ENCODE data around the gene CBX3. TPM values are rescaled to one million over a fixed set of nuclear protein-coding genes. Genes with fewer than 3 reads are reported as not detected.

Gene CBX3
- total RNA-seq, 1 experiment from 2014 or later: 232 TPM

DNA sequence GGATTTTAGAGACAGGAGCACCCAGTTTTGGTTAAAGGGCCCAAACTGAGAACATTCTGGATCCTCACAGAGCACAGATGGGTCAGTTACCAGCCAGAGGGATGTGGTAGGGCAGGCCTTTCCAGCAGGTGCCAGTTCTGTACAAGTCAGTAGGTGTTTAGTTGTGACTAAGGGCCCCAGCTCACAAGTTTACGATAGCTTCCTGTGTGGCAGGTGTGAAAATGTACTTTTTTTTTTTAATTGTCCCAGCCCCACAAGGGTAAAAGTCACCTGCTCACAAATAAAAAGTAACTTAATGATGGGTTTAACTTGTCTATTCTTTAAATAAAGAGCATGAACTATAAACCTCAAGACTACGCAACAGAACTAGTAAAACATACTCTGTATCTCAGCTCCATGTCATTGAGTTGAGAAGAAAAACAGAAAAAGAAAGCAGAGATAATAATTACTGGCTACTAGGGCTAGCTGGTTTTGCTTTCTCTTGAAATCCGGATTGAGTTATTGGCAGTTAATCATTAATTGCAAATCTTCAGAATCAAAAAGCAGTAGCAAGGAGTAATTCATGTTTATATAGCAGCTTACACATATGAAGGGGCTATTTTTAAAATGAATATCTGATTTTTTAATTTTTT is 34.1 kb upstream of the CBX3 start (continued):
- TF ChIP-seq, protein P1, sequence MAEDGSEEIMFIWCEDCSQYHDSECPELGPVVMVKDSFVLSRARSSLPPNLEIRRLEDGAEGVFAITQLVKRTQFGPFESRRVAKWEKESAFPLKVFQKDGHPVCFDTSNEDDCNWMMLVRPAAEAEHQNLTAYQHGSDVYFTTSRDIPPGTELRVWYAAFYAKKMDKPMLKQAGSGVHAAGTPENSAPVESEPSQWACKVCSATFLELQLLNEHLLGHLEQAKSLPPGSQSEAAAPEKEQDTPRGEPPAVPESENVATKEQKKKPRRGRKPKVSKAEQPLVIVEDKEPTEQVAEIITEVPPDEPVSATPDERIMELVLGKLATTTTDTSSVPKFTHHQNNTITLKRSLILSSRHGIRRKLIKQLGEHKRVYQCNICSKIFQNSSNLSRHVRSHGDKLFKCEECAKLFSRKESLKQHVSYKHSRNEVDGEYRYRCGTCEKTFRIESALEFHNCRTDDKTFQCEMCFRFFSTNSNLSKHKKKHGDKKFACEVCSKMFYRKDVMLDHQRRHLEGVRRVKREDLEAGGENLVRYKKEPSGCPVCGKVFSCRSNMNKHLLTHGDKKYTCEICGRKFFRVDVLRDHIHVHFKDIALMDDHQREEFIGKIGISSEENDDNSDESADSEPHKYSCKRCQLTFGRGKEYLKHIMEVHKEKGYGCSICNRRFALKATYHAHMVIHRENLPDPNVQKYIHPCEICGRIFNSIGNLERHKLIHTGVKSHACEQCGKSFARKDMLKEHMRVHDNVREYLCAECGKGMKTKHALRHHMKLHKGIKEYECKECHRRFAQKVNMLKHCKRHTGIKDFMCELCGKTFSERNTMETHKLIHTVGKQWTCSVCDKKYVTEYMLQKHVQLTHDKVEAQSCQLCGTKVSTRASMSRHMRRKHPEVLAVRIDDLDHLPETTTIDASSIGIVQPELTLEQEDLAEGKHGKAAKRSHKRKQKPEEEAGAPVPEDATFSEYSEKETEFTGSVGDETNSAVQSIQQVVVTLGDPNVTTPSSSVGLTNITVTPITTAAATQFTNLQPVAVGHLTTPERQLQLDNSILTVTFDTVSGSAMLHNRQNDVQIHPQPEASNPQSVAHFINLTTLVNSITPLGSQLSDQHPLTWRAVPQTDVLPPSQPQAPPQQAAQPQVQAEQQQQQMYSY (CRISPR knock-in tag; IDR thresholded peaks at IDR 0.05): no peak

DNA sequence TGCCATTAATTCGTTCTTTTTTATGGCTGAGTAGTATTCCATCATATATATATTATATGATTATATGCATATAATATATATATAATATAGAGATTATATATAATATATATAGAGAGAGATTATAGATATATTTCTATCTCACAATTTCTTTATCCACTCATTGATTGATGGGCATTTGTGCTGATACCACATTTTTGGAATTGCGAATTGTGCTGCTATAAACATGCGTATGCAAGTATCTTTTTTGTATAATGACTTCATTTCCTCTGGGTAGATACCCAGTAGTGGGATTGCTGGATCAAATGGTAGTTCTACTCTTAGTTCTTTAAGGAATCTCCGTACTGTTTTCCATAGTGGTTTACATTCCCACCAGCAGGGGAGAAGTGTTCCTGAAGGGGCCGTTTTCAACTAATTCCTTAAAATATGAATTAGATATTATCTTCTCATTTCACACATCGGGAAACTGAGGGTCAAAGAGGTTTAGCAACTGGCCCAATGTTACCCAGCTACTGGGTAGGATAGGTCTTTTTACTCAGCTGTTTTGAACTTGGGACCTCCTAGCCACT is 33.0 kb upstream of the CBX3 start:
- Mint-ChIP-seq H3K27me3 (ENCODE audit: low read depth) (no peaks in the 10 kb centered on the region), H3K9me3 (peaks cover 13% of the 10 kb centered on the region), H3K4me1 (peaks cover 42% of the 10 kb centered on the region), H3K27ac (no peak overlapping the region), H3K4me3 (no peak overlapping the region), H3K36me3 (peaks cover 38% of the 10 kb centered on the region)
- ChIA-PET POLR2A (no interaction called here), CTCF (no interaction called here)
- no peak for DNase-seq (ENCODE audit: low spot score)
- TF ChIP-seq ZNF219 (CRISPR knock-in tag; IDR thresholded peaks at IDR 0.05; ENCODE audit: borderline replicate concordance): no peak
- TF ChIP-seq, protein P2, sequence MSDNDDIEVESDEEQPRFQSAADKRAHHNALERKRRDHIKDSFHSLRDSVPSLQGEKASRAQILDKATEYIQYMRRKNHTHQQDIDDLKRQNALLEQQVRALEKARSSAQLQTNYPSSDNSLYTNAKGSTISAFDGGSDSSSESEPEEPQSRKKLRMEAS (CRISPR knock-in tag; IDR thresholded peaks at IDR 0.05): no peak
- TF ChIP-seq OVOL2 (CRISPR knock-in tag; IDR thresholded peaks at IDR 0.05; ENCODE audit: borderline replicate concordance): no peak
- no peak for TF ChIP-seq ZNF232 (CRISPR knock-in tag; IDR thresholded peaks at IDR 0.05)
- no peak for TF ChIP-seq TEAD4 (CRISPR knock-in tag; IDR thresholded peaks at IDR 0.05)
- ATAC-seq: no peak

DNA sequence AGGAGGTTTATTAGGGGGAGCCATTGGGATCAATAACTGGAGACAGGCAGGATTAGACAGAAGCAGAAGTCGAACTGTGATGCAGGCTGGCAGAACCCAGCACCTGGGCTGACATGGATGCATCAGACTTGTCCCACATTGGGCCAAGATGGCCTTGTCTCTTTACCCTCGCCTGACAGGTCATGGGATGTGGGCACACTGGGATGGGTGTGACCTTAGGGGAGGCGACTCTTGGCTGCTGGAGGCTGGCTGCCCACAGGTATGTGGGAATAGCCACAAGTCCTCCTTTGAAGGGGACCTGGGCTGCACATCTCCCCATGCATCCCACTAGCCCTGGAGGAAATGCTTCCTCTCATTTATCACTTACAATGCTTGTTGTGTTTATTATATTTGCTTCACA is 32.3 kb upstream of the CBX3 start:
- ATAC-seq: peak; percentile 60
- TF ChIP-seq, protein P3, sequence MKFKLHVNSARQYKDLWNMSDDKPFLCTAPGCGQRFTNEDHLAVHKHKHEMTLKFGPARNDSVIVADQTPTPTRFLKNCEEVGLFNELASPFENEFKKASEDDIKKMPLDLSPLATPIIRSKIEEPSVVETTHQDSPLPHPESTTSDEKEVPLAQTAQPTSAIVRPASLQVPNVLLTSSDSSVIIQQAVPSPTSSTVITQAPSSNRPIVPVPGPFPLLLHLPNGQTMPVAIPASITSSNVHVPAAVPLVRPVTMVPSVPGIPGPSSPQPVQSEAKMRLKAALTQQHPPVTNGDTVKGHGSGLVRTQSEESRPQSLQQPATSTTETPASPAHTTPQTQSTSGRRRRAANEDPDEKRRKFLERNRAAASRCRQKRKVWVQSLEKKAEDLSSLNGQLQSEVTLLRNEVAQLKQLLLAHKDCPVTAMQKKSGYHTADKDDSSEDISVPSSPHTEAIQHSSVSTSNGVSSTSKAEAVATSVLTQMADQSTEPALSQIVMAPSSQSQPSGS (CRISPR knock-in tag; IDR thresholded peaks at IDR 0.05; ENCODE audit: borderline replicate concordance, low read depth): no peak
- no peak for TF ChIP-seq GRHL2 (CRISPR knock-in tag; IDR thresholded peaks at IDR 0.05; ENCODE audit: insufficient replicate concordance, severe bottlenecking)
- TF ChIP-seq RELA (CRISPR knock-in tag; IDR thresholded peaks at IDR 0.05; ENCODE audit: borderline replicate concordance): no peak
- no peak for TF ChIP-seq MXD4 (CRISPR knock-in tag; IDR thresholded peaks at IDR 0.05; ENCODE audit: borderline replicate concordance)
- TF ChIP-seq, protein P4, sequence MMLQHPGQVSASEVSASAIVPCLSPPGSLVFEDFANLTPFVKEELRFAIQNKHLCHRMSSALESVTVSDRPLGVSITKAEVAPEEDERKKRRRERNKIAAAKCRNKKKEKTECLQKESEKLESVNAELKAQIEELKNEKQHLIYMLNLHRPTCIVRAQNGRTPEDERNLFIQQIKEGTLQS (CRISPR knock-in tag; conservative IDR thresholded peaks at IDR 0.05): no peak
- TF ChIP-seq, protein P5, sequence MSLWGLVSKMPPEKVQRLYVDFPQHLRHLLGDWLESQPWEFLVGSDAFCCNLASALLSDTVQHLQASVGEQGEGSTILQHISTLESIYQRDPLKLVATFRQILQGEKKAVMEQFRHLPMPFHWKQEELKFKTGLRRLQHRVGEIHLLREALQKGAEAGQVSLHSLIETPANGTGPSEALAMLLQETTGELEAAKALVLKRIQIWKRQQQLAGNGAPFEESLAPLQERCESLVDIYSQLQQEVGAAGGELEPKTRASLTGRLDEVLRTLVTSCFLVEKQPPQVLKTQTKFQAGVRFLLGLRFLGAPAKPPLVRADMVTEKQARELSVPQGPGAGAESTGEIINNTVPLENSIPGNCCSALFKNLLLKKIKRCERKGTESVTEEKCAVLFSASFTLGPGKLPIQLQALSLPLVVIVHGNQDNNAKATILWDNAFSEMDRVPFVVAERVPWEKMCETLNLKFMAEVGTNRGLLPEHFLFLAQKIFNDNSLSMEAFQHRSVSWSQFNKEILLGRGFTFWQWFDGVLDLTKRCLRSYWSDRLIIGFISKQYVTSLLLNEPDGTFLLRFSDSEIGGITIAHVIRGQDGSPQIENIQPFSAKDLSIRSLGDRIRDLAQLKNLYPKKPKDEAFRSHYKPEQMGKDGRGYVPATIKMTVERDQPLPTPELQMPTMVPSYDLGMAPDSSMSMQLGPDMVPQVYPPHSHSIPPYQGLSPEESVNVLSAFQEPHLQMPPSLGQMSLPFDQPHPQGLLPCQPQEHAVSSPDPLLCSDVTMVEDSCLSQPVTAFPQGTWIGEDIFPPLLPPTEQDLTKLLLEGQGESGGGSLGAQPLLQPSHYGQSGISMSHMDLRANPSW (CRISPR knock-in tag; conservative IDR thresholded peaks at IDR 0.05; ENCODE audit: low read depth): no peak
- TF ChIP-seq SOX15 (CRISPR knock-in tag; IDR thresholded peaks at IDR 0.05): no peak
- TF ChIP-seq TP53 (CRISPR knock-in tag; IDR thresholded peaks at IDR 0.05): no peak
- TF ChIP-seq, protein P6, sequence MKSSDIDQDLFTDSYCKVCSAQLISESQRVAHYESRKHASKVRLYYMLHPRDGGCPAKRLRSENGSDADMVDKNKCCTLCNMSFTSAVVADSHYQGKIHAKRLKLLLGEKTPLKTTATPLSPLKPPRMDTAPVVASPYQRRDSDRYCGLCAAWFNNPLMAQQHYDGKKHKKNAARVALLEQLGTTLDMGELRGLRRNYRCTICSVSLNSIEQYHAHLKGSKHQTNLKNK (CRISPR knock-in tag; IDR thresholded peaks at IDR 0.05): no peak
- no peak for TF ChIP-seq TEAD4 (CRISPR knock-in tag; IDR thresholded peaks at IDR 0.05)
- TF ChIP-seq EMX1 (CRISPR knock-in tag; IDR thresholded peaks at IDR 0.05): no peak
- no peak for TF ChIP-seq KAT7 (CRISPR knock-in tag; IDR thresholded peaks at IDR 0.05; ENCODE audit: borderline replicate concordance)
- no peak for TF ChIP-seq OVOL2 (CRISPR knock-in tag; IDR thresholded peaks at IDR 0.05; ENCODE audit: borderline replicate concordance)
- TF ChIP-seq ZNF219 (CRISPR knock-in tag; IDR thresholded peaks at IDR 0.05; ENCODE audit: borderline replicate concordance): no peak
- TF ChIP-seq, protein P7, sequence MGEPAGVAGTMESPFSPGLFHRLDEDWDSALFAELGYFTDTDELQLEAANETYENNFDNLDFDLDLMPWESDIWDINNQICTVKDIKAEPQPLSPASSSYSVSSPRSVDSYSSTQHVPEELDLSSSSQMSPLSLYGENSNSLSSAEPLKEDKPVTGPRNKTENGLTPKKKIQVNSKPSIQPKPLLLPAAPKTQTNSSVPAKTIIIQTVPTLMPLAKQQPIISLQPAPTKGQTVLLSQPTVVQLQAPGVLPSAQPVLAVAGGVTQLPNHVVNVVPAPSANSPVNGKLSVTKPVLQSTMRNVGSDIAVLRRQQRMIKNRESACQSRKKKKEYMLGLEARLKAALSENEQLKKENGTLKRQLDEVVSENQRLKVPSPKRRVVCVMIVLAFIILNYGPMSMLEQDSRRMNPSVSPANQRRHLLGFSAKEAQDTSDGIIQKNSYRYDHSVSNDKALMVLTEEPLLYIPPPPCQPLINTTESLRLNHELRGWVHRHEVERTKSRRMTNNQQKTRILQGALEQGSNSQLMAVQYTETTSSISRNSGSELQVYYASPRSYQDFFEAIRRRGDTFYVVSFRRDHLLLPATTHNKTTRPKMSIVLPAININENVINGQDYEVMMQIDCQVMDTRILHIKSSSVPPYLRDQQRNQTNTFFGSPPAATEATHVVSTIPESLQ (CRISPR knock-in tag; IDR thresholded peaks at IDR 0.05): no peak
- TF ChIP-seq, protein P8, sequence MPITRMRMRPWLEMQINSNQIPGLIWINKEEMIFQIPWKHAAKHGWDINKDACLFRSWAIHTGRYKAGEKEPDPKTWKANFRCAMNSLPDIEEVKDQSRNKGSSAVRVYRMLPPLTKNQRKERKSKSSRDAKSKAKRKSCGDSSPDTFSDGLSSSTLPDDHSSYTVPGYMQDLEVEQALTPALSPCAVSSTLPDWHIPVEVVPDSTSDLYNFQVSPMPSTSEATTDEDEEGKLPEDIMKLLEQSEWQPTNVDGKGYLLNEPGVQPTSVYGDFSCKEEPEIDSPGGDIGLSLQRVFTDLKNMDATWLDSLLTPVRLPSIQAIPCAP (CRISPR knock-in tag; IDR thresholded peaks at IDR 0.05): no peak

More for the DNA sequence above, 32.3 kb upstream of the CBX3 start:
- H3K4me1 Mint-ChIP-seq: peaks cover 46% of the 10 kb centered on the region
- ChIA-PET CTCF (interaction anchor here (1.3 kb wide), 1 partner anchor 12 kb away, joined by 3 read pairs; no protein-coding TSS in a partner anchor), POLR2A (no interaction called here)
- peaks cover 40% of the 10 kb centered on the region for H3K36me3 Mint-ChIP-seq
- no peaks in the 10 kb centered on the region; the same call in 1 of the 2 replicates for H3K27me3 Mint-ChIP-seq (ENCODE audit: low read depth)
- peak overlapping the region; percentile 51; the same call in 1 of the 2 replicates for H3K27ac Mint-ChIP-seq
- peaks cover 16% of the 10 kb centered on the region for H3K9me3 Mint-ChIP-seq
- DNase-seq (ENCODE audit: low spot score): no peak
- no peak overlapping the region for H3K4me3 Mint-ChIP-seq
